GM18526 (cell line): Measurements from ENCODE around the gene AP3M1.

Experiments used
- POLR2A ChIP-seq: IDR thresholded peaks from 3 replicates; pipeline ENCODE4 v1.6.1; 2011; ENCODE audit not compliant: insufficient read length; ENCODE audit errors: extremely low read depth

The AP3M1 gene

GRCh38 chr10:74150204-74150989 lies at the start of gene AP3M1:
Gene AP3M1 (minus strand): TSS chr10:74150828. CDS start chr10:74138379, 12,449 bp downstream.
- peak; percentile 54 for TF ChIP-seq POLR2A

- TF ChIP-seq POLR2A, result no peak
Observed at GRCh38 chr10:74199315-74199714, 48.7 kb upstream of the AP3M1 start.

- TF ChIP-seq POLR2A, result no peak
Observed at GRCh38 chr10:74194999-74195398, 44.4 kb upstream of the AP3M1 start.

GRCh38 chr10:74194545-74194944 lies 43.9 kb upstream of the AP3M1 start:
- no peak for TF ChIP-seq POLR2A

- TF ChIP-seq POLR2A, result no peak
Observed at GRCh38 chr10:74190494-74190893, 39.9 kb upstream of the AP3M1 start.

- no peak for TF ChIP-seq POLR2A
Observed at GRCh38 chr10:74189999-74190421, 39.4 kb upstream of the AP3M1 start.

GRCh38 chr10:74187237-74187636 lies 36.6 kb upstream of the AP3M1 start:
- TF ChIP-seq POLR2A, result no peak

- no peak for TF ChIP-seq POLR2A
Observed at GRCh38 chr10:74186678-74187077, 36.0 kb upstream of the AP3M1 start.

- no peak for TF ChIP-seq POLR2A
Observed at GRCh38 chr10:74179111-74179710, 28.6 kb upstream of the AP3M1 start.

- no peak for TF ChIP-seq POLR2A
Observed at GRCh38 chr10:74178042-74178791, 27.6 kb upstream of the AP3M1 start.

GRCh38 chr10:74177140-74177677 lies 26.6 kb upstream of the AP3M1 start:
- no peak for TF ChIP-seq POLR2A

- TF ChIP-seq POLR2A, result peak; percentile 92
Observed at GRCh38 chr10:74176380-74177139, 25.9 kb upstream of the AP3M1 start.

GRCh38 chr10:74175510-74176379 lies 25.1 kb upstream of the AP3M1 start:
- TF ChIP-seq POLR2A, result no peak

GRCh38 chr10:74174521-74174920 lies 23.9 kb upstream of the AP3M1 start:
- no peak for TF ChIP-seq POLR2A

GRCh38 chr10:74171625-74172024 lies 21.0 kb upstream of the AP3M1 start:
- TF ChIP-seq POLR2A, result no peak

GRCh38 chr10:74167443-74167842 lies 16.8 kb upstream of the AP3M1 start:
- TF ChIP-seq POLR2A, result no peak
